VCaP (cell line): ENCODE data around the gene TBC1D22A.

ENCODE experiments used
- H3K27ac ChIP-seq: fragments of 450-650 bp; 2 replicates; pipeline ENCODE4 v1.5.1; 2017
- TF ChIP-seq, protein P1 (sequence below): fragments of 450-650 bp; conservative IDR thresholded peaks from 2 replicates; pipeline ENCODE4 v1.5.1; 2017; ENCODE audit warnings: mild to moderate bottlenecking, moderate library complexity

TBC1D22A gene

DNA sequence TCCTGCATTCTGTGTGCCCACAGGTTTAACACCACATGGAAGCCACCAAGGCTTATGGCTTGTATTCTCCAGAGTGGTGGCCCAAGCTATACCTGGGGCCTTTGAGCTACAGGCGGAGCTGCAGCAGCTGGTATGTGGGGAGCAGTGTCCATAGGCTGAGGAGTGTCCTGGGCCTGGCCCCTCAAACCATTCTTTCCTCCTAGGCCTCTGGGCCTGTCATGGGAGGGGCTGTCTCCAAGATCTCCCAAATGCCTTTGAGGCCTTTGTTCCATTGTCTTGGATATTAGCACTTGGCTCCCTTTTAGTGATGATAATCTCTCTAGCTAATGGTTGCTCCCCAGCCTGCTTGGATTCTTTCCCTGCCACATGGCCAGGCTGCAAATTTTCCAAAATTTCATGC, 6.4 kb upstream of the TBC1D22A start:
- no peak overlapping the region for H3K27ac ChIP-seq
- TF ChIP-seq, protein P1, sequence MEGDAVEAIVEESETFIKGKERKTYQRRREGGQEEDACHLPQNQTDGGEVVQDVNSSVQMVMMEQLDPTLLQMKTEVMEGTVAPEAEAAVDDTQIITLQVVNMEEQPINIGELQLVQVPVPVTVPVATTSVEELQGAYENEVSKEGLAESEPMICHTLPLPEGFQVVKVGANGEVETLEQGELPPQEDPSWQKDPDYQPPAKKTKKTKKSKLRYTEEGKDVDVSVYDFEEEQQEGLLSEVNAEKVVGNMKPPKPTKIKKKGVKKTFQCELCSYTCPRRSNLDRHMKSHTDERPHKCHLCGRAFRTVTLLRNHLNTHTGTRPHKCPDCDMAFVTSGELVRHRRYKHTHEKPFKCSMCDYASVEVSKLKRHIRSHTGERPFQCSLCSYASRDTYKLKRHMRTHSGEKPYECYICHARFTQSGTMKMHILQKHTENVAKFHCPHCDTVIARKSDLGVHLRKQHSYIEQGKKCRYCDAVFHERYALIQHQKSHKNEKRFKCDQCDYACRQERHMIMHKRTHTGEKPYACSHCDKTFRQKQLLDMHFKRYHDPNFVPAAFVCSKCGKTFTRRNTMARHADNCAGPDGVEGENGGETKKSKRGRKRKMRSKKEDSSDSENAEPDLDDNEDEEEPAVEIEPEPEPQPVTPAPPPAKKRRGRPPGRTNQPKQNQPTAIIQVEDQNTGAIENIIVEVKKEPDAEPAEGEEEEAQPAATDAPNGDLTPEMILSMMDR: no peak

DNA sequence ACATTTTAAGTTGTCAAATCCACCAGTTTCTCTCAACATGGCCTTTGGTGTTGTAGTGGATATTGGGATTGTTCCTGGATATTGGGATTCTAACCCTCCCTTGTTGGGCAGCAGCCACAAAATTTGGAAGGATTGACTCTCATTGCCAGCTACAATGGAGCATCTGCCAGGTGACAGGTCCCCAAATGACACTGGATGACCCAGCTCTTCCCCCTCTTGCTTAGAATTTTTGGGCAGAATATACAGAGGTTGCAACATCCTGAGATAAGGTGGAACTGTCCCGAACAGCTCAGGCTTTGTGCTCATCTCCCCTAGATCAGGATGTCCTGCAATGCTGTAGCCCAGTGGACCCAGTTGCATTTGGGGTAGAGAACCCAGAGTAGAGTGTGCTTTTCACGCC, 5.3 kb upstream of the TBC1D22A start:
- TF ChIP-seq, protein P1: no peak
- no peak overlapping the region for H3K27ac ChIP-seq

DNA sequence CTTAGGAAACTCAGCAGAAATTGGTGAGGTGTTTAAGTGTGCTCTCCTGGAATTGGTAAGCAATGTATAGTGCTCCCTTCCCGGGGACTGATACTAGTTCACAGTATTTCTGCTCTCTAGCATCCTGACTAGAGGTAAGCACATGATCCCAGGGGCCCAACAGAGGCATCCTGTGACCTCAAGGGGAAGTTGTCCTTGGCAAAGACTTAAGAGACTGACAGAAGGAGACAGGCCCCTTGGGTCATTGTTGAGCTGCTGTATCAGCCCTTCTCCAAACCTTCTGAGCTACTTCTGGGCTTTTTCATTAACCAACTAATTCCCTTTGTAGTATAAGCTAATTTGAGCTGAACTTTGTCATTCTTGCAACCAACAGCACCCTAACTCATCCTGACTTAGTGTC, 4.3 kb upstream of the TBC1D22A start:
- TF ChIP-seq, protein P1: no peak
- H3K27ac ChIP-seq: no peak overlapping the region

DNA sequence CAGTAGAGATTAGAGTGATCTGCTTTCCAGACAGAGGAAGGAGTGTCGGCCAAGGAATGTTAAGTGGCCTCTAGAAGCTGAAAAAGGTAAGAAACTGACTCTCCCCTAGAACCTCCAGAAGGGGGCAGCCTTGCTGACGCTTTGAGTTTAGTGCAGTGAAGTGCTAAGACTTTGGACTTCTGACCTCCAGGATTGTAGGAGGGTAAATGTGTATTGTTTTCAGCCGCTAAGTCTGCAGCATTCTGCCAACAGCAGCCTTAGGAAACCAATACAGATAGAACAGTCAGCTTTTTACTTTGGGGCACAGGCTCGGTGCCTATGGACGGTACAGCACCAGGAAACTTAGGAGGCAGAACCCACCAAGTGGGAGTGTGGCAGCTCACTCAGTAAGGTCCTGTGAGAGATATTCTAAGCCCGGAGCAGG, 3.6 kb upstream of the TBC1D22A start:
- TF ChIP-seq, protein P1: peak; percentile 65
- no peak overlapping the region for H3K27ac ChIP-seq

DNA sequence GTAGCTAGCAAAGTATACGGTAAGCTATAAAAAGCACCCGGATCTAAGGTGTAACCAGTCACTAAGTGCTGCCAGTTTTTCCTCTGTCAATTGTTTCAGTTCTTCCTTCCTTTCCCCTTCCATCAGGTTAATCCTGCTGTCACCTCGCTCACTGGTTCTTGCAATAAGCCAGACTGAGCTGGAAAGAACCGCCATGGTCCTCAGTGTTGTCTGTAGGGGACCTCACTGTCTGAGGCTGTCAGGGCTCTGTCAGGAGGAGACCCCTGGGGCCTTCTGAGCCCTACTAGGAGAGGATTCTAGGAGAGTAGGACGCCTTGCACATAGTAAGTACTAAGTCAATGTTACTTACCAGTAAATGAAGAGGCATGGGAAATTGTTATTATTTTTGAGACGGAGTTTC, 1.4 kb upstream of the TBC1D22A start:
- no peak overlapping the region; the same call in 1 of the 2 replicates for H3K27ac ChIP-seq
- TF ChIP-seq, protein P1: no peak

DNA sequence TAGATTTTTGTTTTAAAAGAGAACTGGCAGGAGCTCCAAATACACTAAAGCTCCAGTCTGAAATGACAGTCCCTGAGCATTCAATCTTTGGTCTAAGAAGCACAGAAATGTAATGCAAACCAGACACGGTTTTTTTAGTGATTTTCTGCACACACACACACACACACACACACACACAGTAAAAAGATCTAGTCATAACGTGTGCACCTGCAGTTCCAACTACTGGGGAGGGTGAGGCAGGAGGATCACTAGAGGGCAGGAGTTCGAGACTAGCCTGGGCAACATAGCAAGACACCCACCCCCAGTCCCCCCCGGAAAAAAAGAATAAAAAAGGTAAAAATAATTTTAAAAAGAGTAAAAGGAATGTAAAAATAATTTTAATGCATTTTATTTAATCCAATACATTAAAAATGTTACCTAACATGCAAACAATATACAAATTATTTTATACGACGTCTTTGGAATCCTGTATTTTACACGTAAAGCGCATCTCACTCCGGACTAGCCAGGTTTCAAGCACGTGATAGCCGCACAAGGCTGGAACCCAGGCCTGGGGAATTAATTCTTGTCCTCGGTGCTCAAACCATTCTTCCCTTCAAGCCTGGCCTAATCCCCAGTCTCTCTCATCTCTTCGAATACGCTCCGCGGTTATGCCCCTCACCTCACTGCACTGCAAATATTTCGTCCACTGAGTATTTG, 762 bp upstream of the TBC1D22A start:
- TF ChIP-seq, protein P1: no peak
- peak overlapping the region; percentile 86 for H3K27ac ChIP-seq

DNA sequence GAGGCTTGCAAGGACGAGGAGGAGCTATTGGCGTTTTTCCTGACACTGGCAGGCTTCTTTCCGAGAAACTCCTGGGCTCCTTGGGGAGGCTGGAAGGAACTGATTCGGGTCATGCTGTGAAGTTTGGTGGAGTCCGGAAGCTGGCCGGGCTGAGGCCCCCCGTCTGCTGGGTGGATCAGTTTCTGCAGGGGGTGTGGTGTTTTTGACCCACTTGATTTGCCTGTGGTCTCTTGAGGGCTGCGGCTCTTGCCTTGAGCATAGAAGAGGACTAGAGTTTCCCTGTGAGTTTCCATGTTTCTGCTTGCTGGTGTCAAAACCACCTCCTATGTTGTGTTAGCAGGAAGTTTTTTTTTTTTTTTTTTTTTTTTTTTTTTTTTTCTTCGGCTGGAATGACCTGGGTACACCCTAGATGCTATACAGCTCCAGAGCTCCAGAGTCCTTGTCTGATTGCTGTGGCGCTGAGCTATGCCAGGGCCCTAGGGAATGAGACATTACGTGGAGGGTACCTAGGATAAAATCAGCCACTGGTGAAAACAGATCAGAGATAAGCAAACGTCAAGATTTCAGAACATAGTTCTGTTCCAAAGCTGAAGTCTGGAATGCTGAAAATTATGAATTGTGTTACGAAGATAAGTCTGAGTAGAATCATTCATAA, 728 bp downstream of the TBC1D22A start:
- TF ChIP-seq, protein P1: no peak

More for the DNA sequence above, 728 bp downstream of the TBC1D22A start:
- peak overlapping the region; percentile 86; the same call in 1 of the 2 replicates for H3K27ac ChIP-seq
